Measurements from ENCODE around the gene PCDH19.
"Not testable (repeated sequence)": the region's sequence is repeated elsewhere in the genome, so short reads cannot be mapped to it uniquely, and the experiment has no call there.

DNA sequence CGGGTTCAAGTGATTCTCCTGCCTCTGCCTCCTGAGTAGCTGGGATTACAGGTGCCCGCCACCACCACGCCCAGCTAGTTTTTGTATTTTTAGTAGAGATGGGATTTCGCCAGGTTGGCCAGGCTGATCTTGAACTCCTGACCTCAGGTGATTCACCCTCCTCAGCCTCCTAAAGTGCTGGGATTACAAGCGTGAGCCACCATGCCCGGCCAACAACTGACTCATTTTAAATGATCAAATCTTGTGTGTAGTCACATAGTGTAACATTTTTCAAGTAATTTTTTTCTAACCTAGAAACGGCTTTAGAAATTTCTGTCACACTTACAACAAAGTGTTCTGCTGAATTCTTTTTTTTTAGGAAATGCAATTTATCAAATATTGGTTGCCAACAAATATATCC is 31.2 kb upstream of the PCDH19 start:
- TF ChIP-seq, protein P1, sequence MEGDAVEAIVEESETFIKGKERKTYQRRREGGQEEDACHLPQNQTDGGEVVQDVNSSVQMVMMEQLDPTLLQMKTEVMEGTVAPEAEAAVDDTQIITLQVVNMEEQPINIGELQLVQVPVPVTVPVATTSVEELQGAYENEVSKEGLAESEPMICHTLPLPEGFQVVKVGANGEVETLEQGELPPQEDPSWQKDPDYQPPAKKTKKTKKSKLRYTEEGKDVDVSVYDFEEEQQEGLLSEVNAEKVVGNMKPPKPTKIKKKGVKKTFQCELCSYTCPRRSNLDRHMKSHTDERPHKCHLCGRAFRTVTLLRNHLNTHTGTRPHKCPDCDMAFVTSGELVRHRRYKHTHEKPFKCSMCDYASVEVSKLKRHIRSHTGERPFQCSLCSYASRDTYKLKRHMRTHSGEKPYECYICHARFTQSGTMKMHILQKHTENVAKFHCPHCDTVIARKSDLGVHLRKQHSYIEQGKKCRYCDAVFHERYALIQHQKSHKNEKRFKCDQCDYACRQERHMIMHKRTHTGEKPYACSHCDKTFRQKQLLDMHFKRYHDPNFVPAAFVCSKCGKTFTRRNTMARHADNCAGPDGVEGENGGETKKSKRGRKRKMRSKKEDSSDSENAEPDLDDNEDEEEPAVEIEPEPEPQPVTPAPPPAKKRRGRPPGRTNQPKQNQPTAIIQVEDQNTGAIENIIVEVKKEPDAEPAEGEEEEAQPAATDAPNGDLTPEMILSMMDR (IDR thresholded peaks at IDR 0.05) = not testable (repeated sequence)
- TF ChIP-seq TCF7L2 (IDR thresholded peaks at IDR 0.05; ENCODE audit: low read depth, low read length); POLR2AphosphoS5 (IDR thresholded peaks at IDR 0.05; ENCODE audit: low read depth, low read length); SIN3A (IDR thresholded peaks at IDR 0.05; ENCODE audit: borderline replicate concordance, insufficient read depth, low read depth, low read length): not testable (repeated sequence)

All from Panc1 (cell line).